ENCODE data around the gene APEH. TPM values are rescaled to one million over a fixed set of nuclear protein-coding genes. Genes with fewer than 3 reads are reported as not detected.
"Not testable (repeated sequence)": the region's sequence is repeated elsewhere in the genome, so short reads cannot be mapped to it uniquely, and the experiment has no call there.

Gene APEH
- total and polyA plus RNA-seq, 3 donors from 2014 or later = 72.3 to 94.5 (median 76.7) TPM

DNA sequence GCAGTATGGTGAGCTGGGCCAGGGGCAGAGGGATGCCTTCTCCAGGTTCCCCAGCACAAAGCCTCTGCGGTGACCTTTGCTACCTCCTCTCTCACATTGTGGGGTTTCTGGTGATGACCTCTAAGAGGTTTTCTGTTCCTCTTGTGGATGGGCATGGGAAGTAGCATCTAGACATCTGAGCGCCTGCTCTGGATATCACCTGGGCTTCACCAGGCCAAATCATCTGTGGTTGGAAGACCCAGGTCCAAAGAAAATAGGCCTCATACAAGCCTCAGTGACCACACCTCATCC, 7.0 kb downstream of the APEH start:
- 100% methylated on average over 2 of the region's 2 CpGs for WGBS, 2 donors
- Histone ChIP-seq H3K27me3 (no peaks in the 10 kb centered on the region), H3K36me3 (ENCODE audit: low read depth, missing control alignments) (no peaks in the 10 kb centered on the region), H3K27ac (no peak overlapping the region), H3K4me1 (no peaks in the 10 kb centered on the region), H3K4me3 (no peak overlapping the region), H3K9me3 (no peaks in the 10 kb centered on the region)
- TF ChIP-seq, protein P1, sequence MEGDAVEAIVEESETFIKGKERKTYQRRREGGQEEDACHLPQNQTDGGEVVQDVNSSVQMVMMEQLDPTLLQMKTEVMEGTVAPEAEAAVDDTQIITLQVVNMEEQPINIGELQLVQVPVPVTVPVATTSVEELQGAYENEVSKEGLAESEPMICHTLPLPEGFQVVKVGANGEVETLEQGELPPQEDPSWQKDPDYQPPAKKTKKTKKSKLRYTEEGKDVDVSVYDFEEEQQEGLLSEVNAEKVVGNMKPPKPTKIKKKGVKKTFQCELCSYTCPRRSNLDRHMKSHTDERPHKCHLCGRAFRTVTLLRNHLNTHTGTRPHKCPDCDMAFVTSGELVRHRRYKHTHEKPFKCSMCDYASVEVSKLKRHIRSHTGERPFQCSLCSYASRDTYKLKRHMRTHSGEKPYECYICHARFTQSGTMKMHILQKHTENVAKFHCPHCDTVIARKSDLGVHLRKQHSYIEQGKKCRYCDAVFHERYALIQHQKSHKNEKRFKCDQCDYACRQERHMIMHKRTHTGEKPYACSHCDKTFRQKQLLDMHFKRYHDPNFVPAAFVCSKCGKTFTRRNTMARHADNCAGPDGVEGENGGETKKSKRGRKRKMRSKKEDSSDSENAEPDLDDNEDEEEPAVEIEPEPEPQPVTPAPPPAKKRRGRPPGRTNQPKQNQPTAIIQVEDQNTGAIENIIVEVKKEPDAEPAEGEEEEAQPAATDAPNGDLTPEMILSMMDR (IDR thresholded peaks at IDR 0.05) = no peak
- no peak for TF ChIP-seq POLR2A (IDR thresholded peaks at IDR 0.05)
- no peak for DNase-seq
- intact Hi-C loops (cut with DNase I; ENCODE audit: low total_unique reads) = no loop called here

DNA sequence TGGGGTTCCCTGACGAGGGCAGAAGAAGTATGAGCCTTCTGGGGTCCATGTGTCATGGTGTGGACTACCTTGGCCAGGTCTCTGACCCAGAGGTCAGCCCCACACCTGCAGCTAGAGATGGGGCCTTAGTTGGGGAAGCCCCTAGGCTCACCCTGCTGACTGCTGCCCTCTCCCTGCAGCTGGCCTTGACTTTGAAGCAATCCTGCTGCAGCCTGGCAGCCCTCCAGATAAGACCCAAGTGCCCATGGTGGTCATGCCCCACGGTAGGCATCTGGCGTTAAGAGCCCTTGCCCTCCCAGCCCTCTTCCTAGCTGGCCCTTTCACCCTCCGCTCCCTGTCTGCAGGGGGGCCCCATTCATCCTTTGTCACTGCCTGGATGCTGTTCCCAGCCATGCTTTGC, 7.4 kb downstream of the APEH start:
- no peak for DNase-seq
- Histone ChIP-seq H3K4me1 (no peaks in the 10 kb centered on the region), H3K4me3 (no peak overlapping the region), H3K27me3 (no peaks in the 10 kb centered on the region), H3K27ac (no peak overlapping the region), H3K36me3 (ENCODE audit: low read depth, missing control alignments) (no peaks in the 10 kb centered on the region), H3K9me3 (no peaks in the 10 kb centered on the region)
- intact Hi-C loops (cut with DNase I; ENCODE audit: low total_unique reads) = no loop called here
- TF ChIP-seq, protein P1 (IDR thresholded peaks at IDR 0.05) = no peak
- TF ChIP-seq POLR2A (IDR thresholded peaks at IDR 0.05) = no peak
- WGBS, 2 donors = 75 to 82% methylated on average over 4 of the region's 4 CpGs

DNA sequence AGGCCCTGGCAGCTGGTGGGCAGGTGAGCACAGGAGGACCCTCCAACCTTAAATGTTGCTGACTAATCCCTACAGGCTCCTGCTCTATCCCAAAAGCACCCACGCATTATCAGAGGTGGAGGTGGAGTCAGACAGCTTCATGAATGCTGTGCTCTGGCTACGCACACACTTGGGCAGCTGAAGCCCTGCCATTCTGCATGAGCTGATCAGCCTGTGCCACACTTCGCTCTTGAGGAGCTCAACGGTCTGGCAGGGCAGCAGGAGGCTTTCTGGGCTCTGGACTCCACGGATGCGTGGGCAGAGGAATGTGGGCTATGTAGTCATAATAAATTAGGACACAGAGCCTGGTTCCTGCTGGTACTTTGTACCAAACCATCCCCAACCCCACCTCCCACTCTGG, 9.0 kb downstream of the APEH start:
- intact Hi-C loops (cut with DNase I; ENCODE audit: low total_unique reads) = no loop called here
- no peaks in the 10 kb centered on the region for H3K9me3 ChIP-seq
- no peak overlapping the region for H3K27ac ChIP-seq
- DNase-seq = no peak
- no peaks in the 10 kb centered on the region for H3K4me1 ChIP-seq
- 79 to 100% methylated on average over 1 to 6 of the region's 6 CpGs for WGBS, 2 donors
- TF ChIP-seq, protein P1 (IDR thresholded peaks at IDR 0.05) = no peak
- TF ChIP-seq POLR2A (IDR thresholded peaks at IDR 0.05) = no peak
- H3K36me3 ChIP-seq (ENCODE audit: low read depth, missing control alignments) = no peaks in the 10 kb centered on the region
- no peaks in the 10 kb centered on the region for H3K27me3 ChIP-seq
- no peak overlapping the region for H3K4me3 ChIP-seq

DNA sequence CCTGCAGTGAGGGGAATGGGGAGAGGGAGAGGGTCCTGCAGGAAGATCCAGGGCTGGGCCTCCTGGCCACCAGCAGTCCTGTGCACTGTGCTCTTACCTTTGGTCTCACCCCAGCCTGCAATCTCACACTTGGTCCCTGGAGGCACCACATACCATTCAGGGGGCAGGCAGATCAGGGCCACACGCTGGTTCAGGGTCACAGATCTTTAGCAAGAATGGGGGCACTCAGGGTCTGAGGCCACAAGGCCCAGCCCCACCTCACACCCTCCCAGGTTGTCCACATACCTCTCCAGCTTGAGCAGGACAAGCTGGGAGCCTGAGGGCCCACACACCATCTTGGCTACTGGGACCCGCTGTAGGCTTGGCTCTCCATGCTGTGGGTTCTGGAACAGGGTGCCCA, 10.3 kb downstream of the APEH start:
- H3K4me1 ChIP-seq, DNase-seq: not testable (repeated sequence)
- 89% methylated on average over 2 of the region's 2 CpGs; no CpG with 5 or more reads in 1 of the 2 donors for WGBS, 2 donors

DNA sequence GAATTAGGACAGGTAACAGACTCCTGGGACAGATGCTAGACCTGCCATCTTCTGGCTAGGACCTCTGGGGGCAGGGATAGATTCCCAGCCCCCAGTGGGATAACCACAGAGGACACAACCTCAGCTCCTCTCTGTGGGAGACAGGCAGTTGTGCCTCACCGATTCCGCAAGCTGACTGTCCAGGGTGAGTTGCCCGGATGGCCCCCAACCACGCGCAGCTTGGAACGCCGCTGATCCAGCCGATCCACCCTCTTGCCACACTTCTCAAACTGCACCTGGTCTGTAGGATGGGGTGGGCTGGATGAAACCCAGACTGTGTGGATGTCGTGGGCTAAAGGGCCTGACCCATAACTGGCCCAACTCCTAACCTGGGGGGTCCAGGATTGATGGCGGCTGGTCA, 11.0 kb downstream of the APEH start:
- H3K27ac ChIP-seq; H3K27me3 ChIP-seq; H3K4me3 ChIP-seq; DNase-seq; H3K36me3 ChIP-seq (ENCODE audit: low read depth, missing control alignments); H3K9me3 ChIP-seq; H3K4me1 ChIP-seq; intact Hi-C loops (cut with DNase I; ENCODE audit: low total_unique reads): not testable (repeated sequence)
- 82 to 93% methylated on average over 8 to 10 of the region's 10 CpGs for WGBS, 2 donors

More for the DNA sequence above, 10.3 kb downstream of the APEH start:
- H3K4me3 ChIP-seq; H3K36me3 ChIP-seq (ENCODE audit: low read depth, missing control alignments); H3K27me3 ChIP-seq; H3K27ac ChIP-seq; intact Hi-C loops (cut with DNase I; ENCODE audit: low total_unique reads); H3K9me3 ChIP-seq: not testable (repeated sequence)

DNA sequence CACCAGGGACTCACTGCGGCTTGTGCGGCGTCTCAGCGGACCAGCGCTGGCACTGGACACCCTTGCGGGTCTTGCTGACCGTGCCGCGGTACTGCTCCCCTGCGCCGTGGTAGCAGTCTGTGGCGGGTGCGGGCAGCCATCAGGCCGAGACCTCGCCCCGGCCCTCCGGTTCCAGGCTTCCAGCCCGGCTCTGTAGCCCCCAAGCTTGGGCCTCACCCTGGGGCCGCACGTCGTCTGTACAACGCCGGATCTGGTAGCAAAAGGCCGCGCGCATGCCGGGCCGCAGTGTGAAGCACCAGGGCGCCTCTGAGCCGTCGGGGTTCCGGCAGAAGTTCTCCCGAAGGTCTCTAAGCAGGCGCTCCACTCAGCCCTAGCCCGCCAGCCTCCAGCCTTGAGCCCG, 11.7 kb downstream of the APEH start:
- peak overlapping the region in 1 of 2 donors; percentile 43 for H3K4me3 ChIP-seq
- H3K36me3 ChIP-seq (ENCODE audit: low read depth, missing control alignments); H3K4me1 ChIP-seq; H3K27me3 ChIP-seq; H3K9me3 ChIP-seq; H3K27ac ChIP-seq; intact Hi-C loops (cut with DNase I; ENCODE audit: low total_unique reads); DNase-seq: not testable (repeated sequence)
- WGBS, 2 donors = 19 to 56% methylated on average over 6 to 18 of the region's 36 CpGs

DNA sequence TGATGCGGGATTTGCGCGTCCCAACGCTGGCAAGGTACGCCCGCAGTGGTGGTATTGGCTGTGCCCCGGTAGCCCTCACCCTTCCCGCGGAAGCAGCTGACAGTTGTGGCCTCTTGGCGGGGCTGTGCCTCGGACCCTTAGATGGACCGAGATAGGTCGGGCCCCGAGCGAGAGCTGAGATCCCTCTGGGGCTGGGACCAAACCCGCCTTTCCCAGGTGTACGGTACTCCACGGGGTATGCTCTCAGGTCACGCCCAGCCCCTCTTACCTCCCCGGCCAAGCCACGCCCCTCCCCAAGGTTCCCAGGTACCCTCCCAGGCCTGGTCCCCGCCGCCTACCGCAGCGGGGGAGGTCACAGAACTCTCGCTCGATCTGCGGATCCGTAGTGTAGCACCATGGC, 12.2 kb downstream of the APEH start:
- DNase-seq; H3K9me3 ChIP-seq; intact Hi-C loops (cut with DNase I; ENCODE audit: low total_unique reads); H3K27me3 ChIP-seq; H3K36me3 ChIP-seq (ENCODE audit: low read depth, missing control alignments); H3K27ac ChIP-seq: not testable (repeated sequence)
- Histone ChIP-seq H3K4me3 (peak overlapping the region; percentile 13 to 43), H3K4me1 (peaks cover 11% of the 10 kb centered on the region)
- 6% methylated on average over 21 of the region's 29 CpGs; no CpG with 5 or more reads in 1 of the 2 donors for WGBS, 2 donors

DNA sequence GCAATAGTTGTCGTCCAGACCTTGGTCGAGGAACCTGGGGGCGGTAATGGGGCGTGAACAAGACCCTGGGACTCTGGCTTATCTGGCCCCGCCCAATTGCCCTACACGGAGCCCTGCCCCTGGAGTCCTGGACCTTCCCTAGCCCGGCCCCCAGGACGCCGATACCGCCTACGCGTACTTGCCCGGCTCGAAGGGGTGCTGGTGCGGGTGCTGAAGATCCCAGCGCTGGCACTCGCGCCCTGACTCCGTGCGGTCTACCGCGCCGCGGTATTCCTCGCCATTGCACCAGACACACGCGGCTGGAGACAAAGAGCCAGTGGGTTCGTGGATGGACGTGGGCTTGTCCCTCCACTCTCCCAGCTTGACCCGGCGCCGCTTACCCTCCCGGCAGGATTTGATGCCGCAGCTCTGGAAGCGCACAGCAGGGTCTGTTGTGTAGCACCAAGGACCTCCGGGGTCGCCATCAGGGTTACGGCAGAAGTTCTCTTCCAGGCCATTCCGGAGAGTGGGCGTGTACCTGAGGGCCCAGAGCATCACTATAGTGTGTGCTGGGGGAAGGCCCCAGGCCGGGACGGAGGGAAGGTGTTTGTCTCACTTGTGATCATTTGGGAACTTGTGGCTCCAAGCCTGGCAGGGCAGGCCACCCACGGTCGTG, 12.7 kb downstream of the APEH start:
- WGBS, 2 donors = 14 to 23% methylated on average over 5 to 44 of the region's 44 CpGs
- H3K27ac ChIP-seq; H3K27me3 ChIP-seq; intact Hi-C loops (cut with DNase I; ENCODE audit: low total_unique reads); H3K9me3 ChIP-seq; H3K36me3 ChIP-seq (ENCODE audit: low read depth, missing control alignments): not testable (repeated sequence)
- Histone ChIP-seq H3K4me3 (peak overlapping the region in 1 of 2 donors; percentile 43), H3K4me1 (peaks cover 11% of the 10 kb centered on the region)
- peak; percentile 60 for DNase-seq

DNA sequence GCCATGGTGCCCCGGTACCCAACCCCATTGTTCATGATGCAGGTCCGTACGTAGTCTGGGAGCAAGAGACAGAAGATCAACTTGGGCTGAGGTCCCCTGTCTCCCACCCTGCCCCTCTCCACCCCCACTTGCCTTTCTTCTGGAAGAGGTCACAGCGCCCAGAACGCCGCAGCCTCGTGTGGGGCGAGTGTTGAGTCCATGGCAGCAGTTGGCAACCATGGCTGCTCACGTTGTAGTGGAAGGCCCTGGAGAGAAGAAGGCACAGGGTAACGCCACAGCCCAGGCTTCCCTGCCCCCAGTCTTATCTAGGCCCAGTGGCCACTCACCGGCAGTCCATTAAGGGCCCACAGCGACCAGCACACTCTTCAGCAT, 13.3 kb downstream of the APEH start:
- intact Hi-C loops (cut with DNase I; ENCODE audit: low total_unique reads); H3K4me3 ChIP-seq; H3K27ac ChIP-seq; DNase-seq; H3K36me3 ChIP-seq (ENCODE audit: low read depth, missing control alignments); H3K27me3 ChIP-seq; H3K9me3 ChIP-seq: not testable (repeated sequence)
- WGBS, 2 donors = 91 to 92% methylated on average over 9 to 12 of the region's 12 CpGs
- peaks cover 11% of the 10 kb centered on the region for H3K4me1 ChIP-seq

Measured in testis (tissue), 3 donors.